Natural killer cell (primary cell): ENCODE data around the gene POLR3H. TPM values are rescaled to one million over a fixed set of nuclear protein-coding genes. Genes with fewer than 3 reads are reported as not detected.

Experiments used
- ATAC-seq, 3 donors: fragments of 150-1000 bp in 2 of 3; fragments of 200-7000 bp in 1 of 3; cut with Tn5 transposase; 1 replicate in 1 of 3; 2 replicates in 2 of 3; pipeline ENCODE4 v1.10.0; 2021; ENCODE audit warnings: mild to moderate bottlenecking in 2 of 3, moderate library complexity in 2 of 3
- DNase-seq, 2 donors: peaks; one replicate each; pipeline versions ENCODE4 v3.0.0 to v3.0.0-alpha.2; 2013 to 2021; ENCODE audit warnings: mixed read lengths in 1 of 2
- H3K27ac ChIP-seq: one replicate; pipeline ENCODE4 v1.5.1; 2013; ENCODE audit warnings: mild to moderate bottlenecking, low read length
- H3K27me3 ChIP-seq: one replicate; pipeline ENCODE4 v1.6.1; 2013; ENCODE audit warnings: low read length; ENCODE audit not compliant: control insufficient read depth, insufficient read depth
- H3K36me3 ChIP-seq: one replicate; pipeline ENCODE4 v1.6.1; 2013; ENCODE audit warnings: low read length; ENCODE audit not compliant: control insufficient read depth, insufficient read depth
- H3K4me1 ChIP-seq: one replicate; pipeline ENCODE4 v1.6.1; 2013; ENCODE audit warnings: low read length; ENCODE audit not compliant: control insufficient read depth, insufficient read depth
- H3K4me3 ChIP-seq: one replicate; pipeline ENCODE4 v1.5.1; 2013; ENCODE audit warnings: low read length
- H3K9me3 ChIP-seq: one replicate; pipeline ENCODE4 v1.6.1; 2013; ENCODE audit warnings: low read length; ENCODE audit not compliant: control insufficient read depth, insufficient read depth
- H3K27ac Mint-ChIP-seq, 2 donors: one replicate each; pipeline ENCODE4 v1.8.0; 2022; ENCODE audit warnings: mild to moderate bottlenecking in 2 of 2, mixed read lengths in 2 of 2, moderate library complexity in 1 of 2
- H3K27me3 Mint-ChIP-seq, 2 donors: one replicate each; pipeline ENCODE4 v1.8.0; 2022; ENCODE audit warnings: low read depth in 2 of 2, mixed read lengths in 2 of 2
- H3K36me3 Mint-ChIP-seq: one replicate; pipeline ENCODE4 v1.8.0; 2022; ENCODE audit warnings: mixed read lengths
- H3K4me1 Mint-ChIP-seq, 2 donors: one replicate each; pipeline ENCODE4 v1.8.0; 2022; ENCODE audit warnings: mixed read lengths in 2 of 2
- H3K4me3 Mint-ChIP-seq: one replicate; pipeline ENCODE4 v1.8.0; 2022; ENCODE audit warnings: mild to moderate bottlenecking, moderate library complexity, mixed read lengths
- H3K9me3 Mint-ChIP-seq, 2 donors: one replicate each; pipeline ENCODE4 v1.8.0; 2022; ENCODE audit warnings: mixed read lengths in 2 of 2
- WGBS: methylation state at CpG from one replicate; pipeline ENCODE4 v1.1.7; 2013; ENCODE audit warnings: missing lambda C conversion rate; ENCODE audit not compliant: insufficient coverage; 5-methylcytosine and 5-hydroxymethylcytosine counted together
- intact Hi-C: fragments of 100-400 bp; cut with micrococcal nuclease; formaldehyde crosslinking; loops from one replicate; pipeline ENCODE4 v1.14.2; 2022
- total RNA-seq, 4 donors: library from RNA; stranded (reverse); fragments of 120-200 nt in 1 of 4; gene quantifications; one replicate each; pipeline versions ENCODE4 v1.2.3 to v1.2.4, GENCODE V29; 2013 to 2022
- TF ChIP-seq, protein P1 (sequence below): fragments of 200-600 bp; IDR thresholded peaks from one replicate; pipeline ENCODE4 v1.8.0; 2022; ENCODE audit warnings: antibody characterized with exemption

POLR3H gene
- total RNA-seq, 3 donors from 2014 or later (not counting 1 experiment from before 2014, with no cell fraction given) = 13.1 to 18.8 (median 16.2) TPM

DNA sequence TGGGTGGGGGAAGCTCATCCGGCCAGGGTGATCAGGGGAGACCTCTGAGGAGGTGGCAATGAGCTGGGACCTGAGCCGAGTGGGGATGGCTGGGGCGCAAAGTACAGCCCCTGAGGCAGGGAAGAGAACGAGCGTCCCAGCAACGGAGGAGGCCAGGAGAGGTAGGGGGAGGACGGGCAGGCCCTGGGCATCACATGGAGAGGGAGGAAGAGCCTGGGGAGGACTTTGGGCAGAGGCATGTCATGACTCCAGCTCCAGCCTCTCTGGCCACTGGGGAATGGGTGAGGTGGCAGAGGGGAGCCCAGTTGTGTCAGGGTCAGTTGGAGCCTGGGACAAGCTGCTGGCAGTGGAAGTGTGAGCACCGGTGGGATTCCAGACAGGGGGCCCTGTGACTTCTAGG lies 33.8 kb upstream of the POLR3H start:
- no peaks in the 10 kb centered on the region for H3K9me3 Mint-ChIP-seq
- no peak for ATAC-seq

DNA sequence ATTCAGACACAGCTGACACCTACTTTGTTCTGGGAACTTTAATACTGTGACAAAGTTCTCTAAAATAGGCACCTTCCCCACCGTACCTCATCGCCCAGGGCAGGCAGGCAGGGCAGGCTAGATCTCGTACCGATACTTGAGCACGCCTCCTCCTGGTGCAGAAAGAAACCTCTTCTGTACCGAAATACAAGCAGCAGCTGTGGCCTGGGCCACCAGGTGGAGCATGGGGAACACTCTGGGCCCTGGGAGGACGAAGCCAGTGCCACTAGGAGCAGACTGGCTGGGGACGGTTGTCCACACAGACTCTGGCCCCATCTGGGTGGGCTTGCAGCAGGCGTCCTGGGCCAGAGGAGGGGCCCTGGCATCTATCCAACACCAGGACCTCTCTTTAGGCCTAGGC lies 32.6 kb upstream of the POLR3H start:
- H3K4me1 ChIP-seq = no peaks in the 10 kb centered on the region
- no peaks in the 10 kb centered on the region for H3K9me3 ChIP-seq
- H3K4me3 ChIP-seq = no peak overlapping the region
- no peak overlapping the region for H3K27ac Mint-ChIP-seq
- no peaks in the 10 kb centered on the region for H3K27me3 ChIP-seq
- no peaks in the 10 kb centered on the region for H3K27me3 Mint-ChIP-seq
- WGBS = 80% methylated on average over 9 of the region's 9 CpGs
- H3K27ac ChIP-seq = no peak overlapping the region
- no peaks in the 10 kb centered on the region for H3K36me3 Mint-ChIP-seq
- no peaks in the 10 kb centered on the region for H3K9me3 Mint-ChIP-seq
- intact Hi-C loops = no loop called here
- H3K4me1 Mint-ChIP-seq = no peaks in the 10 kb centered on the region
- H3K36me3 ChIP-seq = peaks cover 8% of the 10 kb centered on the region
- peak in 2 of 3 donors; percentile 60 to 69 for ATAC-seq
- no peak overlapping the region for H3K4me3 Mint-ChIP-seq
- TF ChIP-seq, protein P1, sequence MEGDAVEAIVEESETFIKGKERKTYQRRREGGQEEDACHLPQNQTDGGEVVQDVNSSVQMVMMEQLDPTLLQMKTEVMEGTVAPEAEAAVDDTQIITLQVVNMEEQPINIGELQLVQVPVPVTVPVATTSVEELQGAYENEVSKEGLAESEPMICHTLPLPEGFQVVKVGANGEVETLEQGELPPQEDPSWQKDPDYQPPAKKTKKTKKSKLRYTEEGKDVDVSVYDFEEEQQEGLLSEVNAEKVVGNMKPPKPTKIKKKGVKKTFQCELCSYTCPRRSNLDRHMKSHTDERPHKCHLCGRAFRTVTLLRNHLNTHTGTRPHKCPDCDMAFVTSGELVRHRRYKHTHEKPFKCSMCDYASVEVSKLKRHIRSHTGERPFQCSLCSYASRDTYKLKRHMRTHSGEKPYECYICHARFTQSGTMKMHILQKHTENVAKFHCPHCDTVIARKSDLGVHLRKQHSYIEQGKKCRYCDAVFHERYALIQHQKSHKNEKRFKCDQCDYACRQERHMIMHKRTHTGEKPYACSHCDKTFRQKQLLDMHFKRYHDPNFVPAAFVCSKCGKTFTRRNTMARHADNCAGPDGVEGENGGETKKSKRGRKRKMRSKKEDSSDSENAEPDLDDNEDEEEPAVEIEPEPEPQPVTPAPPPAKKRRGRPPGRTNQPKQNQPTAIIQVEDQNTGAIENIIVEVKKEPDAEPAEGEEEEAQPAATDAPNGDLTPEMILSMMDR = no peak
- peak in 1 of 2 donors; percentile 54 for DNase-seq

More for the DNA sequence above, 33.8 kb upstream of the POLR3H start:
- intact Hi-C loops = no loop called here
- no peaks in the 10 kb centered on the region for H3K27me3 Mint-ChIP-seq
- no peaks in the 10 kb centered on the region for H3K36me3 Mint-ChIP-seq
- no peaks in the 10 kb centered on the region for H3K27me3 ChIP-seq
- no peaks in the 10 kb centered on the region for H3K4me1 ChIP-seq
- H3K9me3 ChIP-seq = no peaks in the 10 kb centered on the region
- no peak overlapping the region for H3K27ac ChIP-seq
- H3K36me3 ChIP-seq = peaks cover 12% of the 10 kb centered on the region
- TF ChIP-seq, protein P1 = no peak
- no peak for DNase-seq
- no peak overlapping the region for H3K4me3 Mint-ChIP-seq
- H3K4me1 Mint-ChIP-seq = no peaks in the 10 kb centered on the region
- no peak overlapping the region for H3K27ac Mint-ChIP-seq
- H3K4me3 ChIP-seq = no peak overlapping the region
- 97% methylated on average over 8 of the region's 8 CpGs for WGBS

DNA sequence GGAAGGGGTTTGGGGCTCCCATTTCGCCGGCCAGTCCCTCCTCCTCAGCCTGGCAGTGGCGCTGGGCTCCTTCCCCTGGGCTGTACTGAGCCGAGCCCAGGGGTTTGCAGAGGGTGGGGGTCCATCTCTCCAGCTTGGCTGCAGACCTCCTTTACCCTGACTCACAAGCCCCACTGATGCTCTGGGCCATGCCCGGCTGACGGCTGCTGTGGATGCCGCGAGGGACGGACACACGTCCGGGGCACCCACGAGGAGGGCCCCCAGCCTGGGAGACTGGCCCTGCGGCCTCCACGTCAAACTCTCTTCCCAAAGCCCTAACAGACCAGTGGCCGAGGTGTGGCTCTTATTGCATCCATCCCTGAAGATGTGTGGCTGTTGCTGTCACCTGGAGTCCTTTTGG lies 31.3 kb upstream of the POLR3H start:
- Histone ChIP-seq H3K27me3 (no peaks in the 10 kb centered on the region), H3K36me3 (peaks cover 8% of the 10 kb centered on the region), H3K27ac (no peak overlapping the region), H3K4me1 (no peaks in the 10 kb centered on the region), H3K4me3 (no peak overlapping the region), H3K9me3 (no peaks in the 10 kb centered on the region)
- intact Hi-C loops = no loop called here
- Mint-ChIP-seq H3K27ac (no peak overlapping the region), H3K27me3 (no peaks in the 10 kb centered on the region), H3K4me1 (no peaks in the 10 kb centered on the region), H3K4me3 (no peak overlapping the region), H3K9me3 (no peaks in the 10 kb centered on the region), H3K36me3 (no peaks in the 10 kb centered on the region)
- DNase-seq (no peak), ATAC-seq (no peak)
- 98% methylated on average over 14 of the region's 15 CpGs for WGBS
- TF ChIP-seq, protein P1 = no peak

DNA sequence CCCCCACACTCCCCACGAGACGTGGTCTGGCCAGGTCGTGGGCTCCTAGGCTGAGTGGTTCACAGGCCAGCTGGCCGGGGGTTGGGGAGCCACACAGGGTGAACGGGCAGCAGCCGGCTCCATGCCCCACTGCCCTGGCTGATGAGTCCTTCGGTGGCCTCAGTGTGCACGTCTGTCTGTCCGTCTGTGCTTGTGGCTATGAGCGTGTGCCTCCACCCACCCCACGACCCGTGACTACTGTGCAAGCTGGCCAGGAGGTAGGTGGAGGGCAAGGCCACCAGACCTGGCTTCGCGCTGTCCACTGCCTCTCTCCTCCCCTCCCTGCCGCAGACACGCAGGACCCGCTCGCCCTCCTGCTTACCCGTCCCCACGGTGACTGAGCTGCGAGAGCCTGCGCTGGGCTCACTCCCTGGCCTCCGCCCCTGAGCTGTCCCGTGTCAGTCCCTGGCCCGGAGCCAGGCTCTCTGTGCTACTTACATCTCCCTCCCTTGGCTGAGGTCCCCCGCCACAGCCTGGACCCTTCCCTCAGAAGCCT lies 30.6 kb upstream of the POLR3H start:
- H3K36me3 Mint-ChIP-seq = no peaks in the 10 kb centered on the region
- no peak overlapping the region for H3K4me3 Mint-ChIP-seq
- Histone ChIP-seq H3K4me3 (no peak overlapping the region), H3K4me1 (no peaks in the 10 kb centered on the region), H3K27ac (no peak overlapping the region), H3K9me3 (no peaks in the 10 kb centered on the region), H3K27me3 (no peaks in the 10 kb centered on the region), H3K36me3 (peaks cover 3% of the 10 kb centered on the region)
- 94% methylated on average over 26 of the region's 26 CpGs for WGBS
- no peaks in the 10 kb centered on the region for H3K27me3 Mint-ChIP-seq
- no peak overlapping the region for H3K27ac Mint-ChIP-seq
- TF ChIP-seq, protein P1 = no peak
- no peaks in the 10 kb centered on the region for H3K4me1 Mint-ChIP-seq
- ATAC-seq (no peak), DNase-seq (no peak)
- intact Hi-C loops = no loop called here
- H3K9me3 Mint-ChIP-seq = no peaks in the 10 kb centered on the region
